ENCODE measurements around the gene PAPPA. TPM values are rescaled to one million over a fixed set of nuclear protein-coding genes. Genes with fewer than 3 reads are reported as not detected.

PAPPA gene
- total and polyA plus RNA-seq, 2 donors from 2014 or later, result 4.2 to 10.2 TPM

DNA sequence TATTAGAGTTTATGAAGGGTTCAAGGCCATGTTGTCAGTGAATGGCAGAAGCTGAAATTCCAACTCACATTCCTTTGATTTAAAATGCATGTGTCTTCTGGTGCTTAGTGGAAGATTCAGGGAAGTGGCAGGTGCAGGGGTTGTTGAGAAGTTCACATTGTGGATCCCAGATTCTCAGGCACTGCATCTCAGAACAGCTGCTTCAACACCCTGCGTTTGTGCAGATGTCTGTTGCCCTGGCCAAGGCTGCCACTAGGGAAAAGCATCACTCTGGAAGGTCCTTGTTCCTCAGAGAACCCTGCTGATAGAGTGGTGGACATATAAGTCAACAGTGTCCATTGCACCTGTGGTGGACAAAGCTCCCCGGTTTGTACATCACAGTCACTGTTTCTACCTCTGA, 162.7 kb downstream of the PAPPA start:
- Histone ChIP-seq H3K36me3 (ENCODE audit: control insufficient read depth in 2 of 3, insufficient read depth in 3 of 3, low read length in 3 of 3) (no peaks in the 10 kb centered on the region), H3K9ac (ENCODE audit: low read length in 3 of 3) (no peak overlapping the region), H3K4me3 (ENCODE audit: low read length in 3 of 3) (no peak overlapping the region), H3K4me1 (ENCODE audit: control insufficient read depth in 2 of 3, insufficient read depth in 2 of 3, low read depth in 1 of 3, low read length in 3 of 3) (no peaks in the 10 kb centered on the region), H3K27ac (ENCODE audit: low read depth in 2 of 2, low read length in 2 of 2) (no peak overlapping the region), H3K27me3 (ENCODE audit: control insufficient read depth, insufficient read depth, low read length) (no peaks in the 10 kb centered on the region), H3K9me3 (ENCODE audit: control insufficient read depth in 2 of 3, insufficient read depth in 1 of 3, low read length in 3 of 3) (no peaks in the 10 kb centered on the region)
- DNase-seq, result no peak
- TF ChIP-seq, protein P1, sequence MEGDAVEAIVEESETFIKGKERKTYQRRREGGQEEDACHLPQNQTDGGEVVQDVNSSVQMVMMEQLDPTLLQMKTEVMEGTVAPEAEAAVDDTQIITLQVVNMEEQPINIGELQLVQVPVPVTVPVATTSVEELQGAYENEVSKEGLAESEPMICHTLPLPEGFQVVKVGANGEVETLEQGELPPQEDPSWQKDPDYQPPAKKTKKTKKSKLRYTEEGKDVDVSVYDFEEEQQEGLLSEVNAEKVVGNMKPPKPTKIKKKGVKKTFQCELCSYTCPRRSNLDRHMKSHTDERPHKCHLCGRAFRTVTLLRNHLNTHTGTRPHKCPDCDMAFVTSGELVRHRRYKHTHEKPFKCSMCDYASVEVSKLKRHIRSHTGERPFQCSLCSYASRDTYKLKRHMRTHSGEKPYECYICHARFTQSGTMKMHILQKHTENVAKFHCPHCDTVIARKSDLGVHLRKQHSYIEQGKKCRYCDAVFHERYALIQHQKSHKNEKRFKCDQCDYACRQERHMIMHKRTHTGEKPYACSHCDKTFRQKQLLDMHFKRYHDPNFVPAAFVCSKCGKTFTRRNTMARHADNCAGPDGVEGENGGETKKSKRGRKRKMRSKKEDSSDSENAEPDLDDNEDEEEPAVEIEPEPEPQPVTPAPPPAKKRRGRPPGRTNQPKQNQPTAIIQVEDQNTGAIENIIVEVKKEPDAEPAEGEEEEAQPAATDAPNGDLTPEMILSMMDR (IDR thresholded peaks at IDR 0.05; ENCODE audit: borderline replicate concordance, extremely low read depth, insufficient read depth), result no peak
- no peak for FAIRE-seq
- intact Hi-C loops (cut with DNase I), result no loop called here

DNA sequence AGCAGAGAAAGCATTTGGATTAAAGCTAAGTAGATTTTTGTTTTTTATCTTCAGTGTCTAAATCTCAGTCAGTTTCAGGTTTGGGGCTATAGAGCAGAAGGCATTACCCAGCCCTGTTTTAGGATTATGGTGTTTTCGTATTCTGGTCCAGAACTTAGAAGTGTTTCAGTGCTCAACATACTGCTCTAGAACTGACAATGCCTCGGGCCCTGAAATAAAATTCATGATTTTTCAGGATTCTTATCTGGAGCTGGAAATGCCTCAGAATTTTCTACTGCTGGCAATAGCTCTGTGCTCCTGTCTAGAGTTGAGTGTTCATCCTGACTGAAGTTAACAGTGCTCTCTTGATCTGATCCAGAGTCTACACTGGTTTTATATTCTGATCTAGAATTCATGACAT, 163.9 kb downstream of the PAPPA start:
- H3K4me3 ChIP-seq (ENCODE audit: low read length in 3 of 3), result no peak overlapping the region
- no peaks in the 10 kb centered on the region for H3K4me1 ChIP-seq (ENCODE audit: control insufficient read depth in 2 of 3, insufficient read depth in 2 of 3, low read depth in 1 of 3, low read length in 3 of 3)
- intact Hi-C loops (cut with DNase I), result no loop called here
- DNase-seq, result no peak
- H3K27ac ChIP-seq (ENCODE audit: low read depth in 2 of 2, low read length in 2 of 2), result no peak overlapping the region
- no peaks in the 10 kb centered on the region for H3K27me3 ChIP-seq (ENCODE audit: control insufficient read depth, insufficient read depth, low read length)
- no peaks in the 10 kb centered on the region for H3K36me3 ChIP-seq (ENCODE audit: control insufficient read depth in 2 of 3, insufficient read depth in 3 of 3, low read length in 3 of 3)
- TF ChIP-seq, protein P1 (IDR thresholded peaks at IDR 0.05; ENCODE audit: borderline replicate concordance, extremely low read depth, insufficient read depth), result no peak
- no peaks in the 10 kb centered on the region for H3K9me3 ChIP-seq (ENCODE audit: control insufficient read depth in 2 of 3, insufficient read depth in 1 of 3, low read length in 3 of 3)
- no peak for FAIRE-seq
- no peak overlapping the region for H3K9ac ChIP-seq (ENCODE audit: low read length in 3 of 3)

DNA sequence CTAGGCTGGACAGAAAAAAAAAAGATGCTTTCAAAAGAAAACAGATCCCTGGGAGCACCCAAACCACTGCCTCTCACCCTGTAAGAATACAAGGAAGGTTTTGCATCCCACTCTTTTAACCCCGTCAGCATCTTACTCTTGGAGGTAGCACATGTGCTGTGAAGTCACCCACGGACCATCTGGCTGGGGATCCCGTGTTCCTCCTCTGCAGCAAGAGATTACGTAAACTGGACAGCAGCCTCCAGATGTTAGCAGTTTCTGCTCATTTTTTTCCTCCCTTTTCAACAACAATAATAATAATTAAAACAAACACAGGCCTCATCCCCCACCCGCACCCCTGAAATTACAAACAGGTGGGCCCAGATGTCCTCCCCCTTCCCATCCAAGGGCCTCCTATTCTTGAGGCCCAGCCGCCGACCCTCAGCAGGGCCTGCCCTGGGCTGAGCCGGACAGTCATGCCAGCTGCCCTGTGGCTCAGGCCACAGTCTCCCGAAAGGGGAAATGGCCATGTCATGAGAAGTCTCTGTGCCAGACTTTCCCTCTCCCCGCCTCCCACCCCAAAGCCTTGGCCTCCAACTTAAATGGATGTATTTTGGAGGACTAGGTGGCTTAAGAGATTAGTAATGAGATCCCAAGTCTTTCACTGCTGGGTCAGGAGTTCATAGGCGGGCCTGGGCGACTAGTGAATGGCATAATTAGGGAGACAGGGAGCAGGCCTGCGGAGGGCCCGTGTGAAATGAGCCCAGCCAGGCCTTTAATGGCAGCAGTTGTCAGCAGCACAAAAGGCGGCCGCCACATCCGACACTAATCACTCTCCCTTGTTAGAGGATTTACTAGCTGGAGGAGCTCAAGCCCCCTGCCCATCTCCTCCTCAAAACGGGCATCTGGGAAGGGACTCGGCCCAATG, 165.1 kb downstream of the PAPPA start:
- intact Hi-C loops (cut with DNase I), result no loop called here
- DNase-seq (peak in 2 of 5 donors; percentile 12 to 52), FAIRE-seq (no peak)
- Histone ChIP-seq H3K9me3 (ENCODE audit: control insufficient read depth in 2 of 3, insufficient read depth in 1 of 3, low read length in 3 of 3) (no peaks in the 10 kb centered on the region), H3K9ac (ENCODE audit: low read length in 3 of 3) (no peak overlapping the region), H3K4me1 (ENCODE audit: control insufficient read depth in 2 of 3, insufficient read depth in 2 of 3, low read depth in 1 of 3, low read length in 3 of 3) (no peaks in the 10 kb centered on the region), H3K4me3 (ENCODE audit: low read length in 3 of 3) (no peak overlapping the region), H3K27me3 (ENCODE audit: control insufficient read depth, insufficient read depth, low read length) (no peaks in the 10 kb centered on the region), H3K36me3 (ENCODE audit: control insufficient read depth in 2 of 3, insufficient read depth in 3 of 3, low read length in 3 of 3) (no peaks in the 10 kb centered on the region), H3K27ac (ENCODE audit: low read depth in 2 of 2, low read length in 2 of 2) (no peak overlapping the region)
- TF ChIP-seq, protein P1 (IDR thresholded peaks at IDR 0.05; ENCODE audit: borderline replicate concordance, extremely low read depth, insufficient read depth), result no peak
